GM19468 (cell line): Measurements from ENCODE around the gene SMAP1.
A peak's percentile ranks its signal among the peaks of the same experiment; 100 is the strongest.

Experiments
- ATAC-seq: cut with Tn5 transposase; IDR thresholded peaks from one replicate; pipeline ENCODE4 v1.9.1; 2021; ENCODE audit warnings: mild to moderate bottlenecking, moderate library complexity, moderate number of reproducible peaks; ENCODE audit not compliant: unreplicated experiment; ENCODE audit errors: extremely low read depth

The SMAP1 gene

DNA sequence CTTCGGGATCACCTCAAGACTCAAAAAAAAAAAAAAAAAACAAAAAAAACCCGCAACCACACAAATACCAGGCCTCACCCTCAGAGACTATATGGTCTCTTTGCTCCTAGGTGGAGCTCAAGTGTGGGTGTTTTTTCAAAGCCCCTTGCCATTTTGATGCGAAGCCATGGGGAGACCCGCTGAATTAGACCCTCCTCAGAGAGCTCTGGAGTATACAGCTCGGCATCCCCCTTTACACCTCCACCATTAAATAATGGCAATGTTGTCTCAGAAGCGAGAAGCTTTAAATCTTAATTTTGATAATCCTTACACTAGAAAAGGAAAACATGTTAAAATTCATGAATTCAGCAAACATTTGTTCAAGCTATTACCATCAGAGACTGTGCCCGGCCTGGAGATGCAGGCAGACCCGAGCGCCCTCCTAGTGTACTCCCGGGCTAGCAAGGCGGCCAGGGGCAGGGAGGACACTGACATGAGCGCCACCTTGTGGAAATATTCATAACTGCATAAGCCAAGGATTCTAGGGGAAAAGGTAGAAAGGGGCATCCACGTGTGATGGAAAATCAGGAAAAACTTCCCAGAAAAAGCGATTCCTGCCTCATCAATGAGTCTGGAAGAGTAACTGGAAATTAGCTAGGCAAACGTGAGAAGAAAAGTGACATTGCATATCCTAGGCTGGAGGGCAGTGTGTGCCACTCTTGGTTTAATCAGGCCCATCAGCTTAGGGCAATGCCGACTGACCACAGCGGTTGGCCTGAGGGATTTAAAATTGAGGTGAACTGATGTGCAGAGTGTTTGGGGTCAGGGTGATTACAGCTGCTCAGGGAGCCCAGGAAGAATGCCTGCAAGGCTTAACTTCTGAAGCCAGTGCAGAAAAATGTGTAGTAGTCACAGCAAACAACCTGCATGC is 216.6 kb downstream of the SMAP1 start:
- peak; percentile 45 for ATAC-seq

DNA sequence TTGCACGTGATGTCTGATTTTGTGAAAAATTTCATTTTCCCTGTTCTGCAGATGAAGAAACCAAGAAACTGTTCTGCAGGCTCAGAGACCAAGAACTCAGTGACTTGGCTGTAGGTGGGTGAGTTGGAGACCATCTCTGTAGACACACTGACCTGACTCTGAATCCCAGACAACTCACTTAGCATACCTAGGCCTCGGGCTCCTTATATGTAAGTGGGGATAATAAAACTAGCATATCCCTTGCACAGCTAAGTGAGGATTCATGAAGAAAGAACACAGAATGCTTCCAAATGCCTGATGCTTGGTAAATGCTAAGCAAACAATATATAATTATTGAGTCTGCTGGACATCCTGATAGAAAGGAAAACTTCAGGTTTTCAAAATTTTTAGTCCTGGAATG is 218.4 kb downstream of the SMAP1 start:
- no peak for ATAC-seq

DNA sequence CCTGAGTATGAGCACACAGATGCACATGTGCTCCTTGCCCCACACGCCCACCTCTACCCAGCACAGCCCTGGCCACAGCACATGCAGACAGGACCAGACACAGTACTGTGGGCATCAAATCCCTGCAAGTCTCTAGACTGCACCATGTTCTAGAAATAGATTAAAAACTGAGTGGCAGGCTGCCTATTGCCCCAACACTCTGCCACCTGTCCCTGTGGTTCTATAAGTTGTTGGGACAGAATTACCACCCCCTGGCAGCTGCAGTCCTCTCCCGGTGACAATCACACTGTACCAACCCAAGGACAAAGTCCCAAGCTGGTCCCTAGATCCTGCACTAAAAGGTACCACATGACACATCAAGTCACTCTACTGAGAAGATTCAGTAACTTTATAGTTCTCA is 219.0 kb downstream of the SMAP1 start:
- no peak for ATAC-seq

DNA sequence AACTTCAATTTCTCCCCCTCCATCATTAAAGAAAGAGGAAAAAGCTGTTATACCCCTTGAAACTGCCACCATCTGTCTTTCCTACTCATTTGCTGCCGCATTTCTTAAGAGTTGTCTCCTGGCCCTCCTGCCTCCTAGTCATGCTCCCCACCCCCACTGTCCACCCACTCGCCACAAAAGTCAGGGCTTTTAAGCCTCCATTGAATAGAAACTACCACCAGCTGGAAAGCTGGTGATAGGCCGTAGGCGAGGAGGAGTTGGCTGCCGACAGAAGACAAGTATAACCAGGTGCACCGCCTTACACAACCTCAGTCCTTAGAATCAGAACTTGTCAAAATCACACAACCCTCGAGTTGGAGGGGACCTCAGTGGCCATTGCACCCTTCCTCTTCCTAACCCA is 221.6 kb downstream of the SMAP1 start:
- no peak for ATAC-seq

DNA sequence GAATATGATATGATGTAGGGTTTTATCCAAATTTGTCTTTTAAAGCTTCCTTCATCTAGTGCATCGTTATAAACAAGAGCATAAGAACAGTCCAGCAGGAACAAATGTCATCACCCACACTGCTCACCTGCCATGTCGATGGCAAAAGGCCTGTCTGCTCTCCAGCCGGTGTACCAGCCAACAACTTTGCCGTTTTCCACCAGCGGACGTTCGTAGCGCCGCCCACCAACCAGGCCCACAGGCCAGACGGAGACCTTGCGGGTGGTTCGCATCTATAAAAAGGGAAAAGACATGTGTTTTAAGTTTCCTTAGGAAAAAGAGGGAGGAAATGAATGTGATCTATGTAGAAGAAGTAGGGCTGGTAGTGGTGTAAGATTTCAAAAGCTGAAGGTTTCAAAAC is 226.3 kb downstream of the SMAP1 start:
- no peak for ATAC-seq

DNA sequence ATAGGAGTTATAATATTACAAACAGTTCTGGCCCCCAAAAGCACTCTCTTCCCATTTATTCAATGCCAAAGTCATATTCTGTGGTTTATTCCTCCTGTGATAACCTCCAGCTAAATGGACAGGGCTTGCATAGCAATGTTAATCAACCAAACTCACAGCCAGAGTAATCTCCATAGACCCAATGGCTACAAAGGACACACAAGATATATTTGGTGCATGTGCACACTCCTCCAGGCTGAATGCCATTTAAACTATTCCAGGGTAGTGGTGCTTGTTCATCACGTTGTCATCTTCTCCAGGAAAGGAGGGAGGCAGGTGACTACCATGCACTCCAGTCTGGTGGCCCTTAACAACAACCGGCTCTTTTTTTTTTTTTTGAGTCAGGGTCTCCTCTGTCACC is 232.4 kb downstream of the SMAP1 start:
- no peak for ATAC-seq

DNA sequence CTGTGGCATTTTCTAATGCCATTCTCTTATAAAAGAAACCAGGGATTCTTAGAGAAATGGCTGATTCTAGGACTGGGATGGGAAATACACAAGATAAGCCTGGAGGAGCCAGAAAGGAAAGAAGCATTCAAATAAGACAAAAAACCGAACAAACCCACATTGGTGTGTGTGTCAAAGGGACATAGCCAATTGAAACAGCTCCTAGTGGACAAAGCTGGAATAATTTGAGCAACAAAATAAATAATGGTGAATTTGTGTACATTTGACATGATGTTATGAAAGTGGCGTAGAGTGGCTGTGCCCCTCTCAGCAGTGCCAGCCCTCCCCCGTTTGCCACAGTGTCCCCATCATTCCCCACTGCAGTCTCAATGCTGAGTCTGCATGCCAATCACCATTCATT is 233.6 kb downstream of the SMAP1 start:
- ATAC-seq: no peak

DNA sequence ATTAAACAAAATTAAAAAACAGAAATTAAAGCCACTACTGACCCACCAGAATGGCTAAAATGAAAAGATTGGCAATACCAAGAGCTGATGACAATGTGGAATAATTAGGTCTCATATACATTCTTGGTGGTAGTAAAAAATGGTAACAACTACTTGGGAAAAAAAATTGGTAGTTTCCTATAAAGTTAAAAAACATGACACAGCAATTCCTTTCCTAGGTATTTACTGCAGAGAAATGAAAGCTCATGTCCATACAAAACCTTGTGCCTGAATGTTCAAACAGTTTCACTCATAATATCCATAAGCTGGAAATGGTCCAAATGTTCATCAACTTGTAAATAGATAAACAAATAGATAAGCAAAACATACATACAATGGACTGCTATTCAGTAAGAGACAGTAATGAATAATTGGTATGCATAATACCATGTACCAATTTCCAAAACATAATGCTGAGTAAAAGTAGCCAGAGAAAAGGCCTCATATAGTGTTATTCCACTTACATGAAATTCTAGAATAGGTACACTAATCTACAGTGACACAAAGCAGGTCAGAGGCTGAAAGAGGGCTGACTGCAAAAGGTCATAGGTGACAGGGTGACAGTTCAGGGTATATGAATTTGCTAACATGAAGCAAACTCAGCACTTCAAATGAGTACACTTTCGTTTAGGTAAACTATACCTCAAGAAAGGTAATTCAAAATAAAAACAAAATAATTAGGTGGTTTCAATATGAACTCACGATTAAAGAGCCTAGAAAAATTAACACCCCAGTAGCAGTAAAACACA is 236.2 kb downstream of the SMAP1 start:
- no peak for ATAC-seq

DNA sequence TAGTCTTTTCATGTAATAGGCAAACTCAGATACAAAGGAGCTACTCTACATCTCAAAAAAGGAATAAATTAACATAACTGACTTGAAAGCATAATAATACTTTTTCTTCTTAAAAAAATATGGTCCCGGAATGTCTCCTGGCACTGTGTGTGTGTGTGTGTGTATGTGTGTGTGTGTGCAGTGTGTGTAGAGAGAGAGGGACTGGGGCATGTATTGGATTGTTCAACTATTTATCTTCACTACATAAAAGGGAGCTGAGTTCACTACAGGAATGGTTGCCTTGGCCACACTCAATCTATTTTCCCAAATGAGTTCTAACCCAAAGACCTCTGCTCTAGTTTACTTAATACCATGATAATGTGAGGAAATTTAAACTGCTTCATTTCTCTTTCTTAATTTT is 238.1 kb downstream of the SMAP1 start:
- no peak for ATAC-seq
